Activated CD8-positive, alpha-beta T cell treated with anti-CD3 and anti-CD28 coated beads for 36 hours (primary cell): ENCODE results near the gene FAM200C. TPM values are rescaled to one million over a fixed set of nuclear protein-coding genes. Genes with fewer than 3 reads are reported as not detected.

ENCODE experiments used
- ATAC-seq: fragments of 200-7000 bp; cut with Tn5 transposase; one replicate; pipeline ENCODE4 v1.10.0; 2021; ENCODE audit warnings: mild to moderate bottlenecking, moderate library complexity
- CTCF ChIA-PET: fragments of 350-600 bp; sonication (Branson Sonifier 250); formaldehyde crosslinking; loops from one replicate; lab custom pipeline; 2021; ENCODE audit warnings: antibody characterized with exemption; lab: Charles Lee
- POLR2A ChIA-PET: fragments of 350-600 bp; sonication (Branson Sonifier 250); formaldehyde crosslinking; loops from one replicate; lab custom pipeline; 2021; ENCODE audit warnings: antibody characterized with exemption; lab: Charles Lee
- DNase-seq: peaks from one replicate; pipeline ENCODE4 v3.0.0-alpha.2; 2020
- H3K27ac Mint-ChIP-seq: one replicate; pipeline ENCODE4 v1.8.0; 2021; ENCODE audit warnings: mild to moderate bottlenecking, mixed read lengths
- H3K27me3 Mint-ChIP-seq: one replicate; pipeline ENCODE4 v1.8.0; 2021; ENCODE audit warnings: mixed read lengths
- H3K36me3 Mint-ChIP-seq: one replicate; pipeline ENCODE4 v1.8.0; 2021; ENCODE audit warnings: low read depth, mixed read lengths
- H3K4me1 Mint-ChIP-seq: one replicate; pipeline ENCODE4 v1.8.0; 2021; ENCODE audit warnings: low read depth, mixed read lengths
- H3K4me3 Mint-ChIP-seq: one replicate; pipeline ENCODE4 v1.8.0; 2021; ENCODE audit warnings: mild to moderate bottlenecking, moderate library complexity, mixed read lengths
- H3K9me3 Mint-ChIP-seq: one replicate; pipeline ENCODE4 v1.8.0; 2021; ENCODE audit warnings: mixed read lengths
- intact Hi-C: fragments of 100-400 bp; cut with micrococcal nuclease; formaldehyde crosslinking; loops from one replicate; pipeline ENCODE4 v1.10.0; 2022
- total RNA-seq, 2 experiments: library from RNA; stranded (reverse); gene quantifications; one replicate each; pipeline ENCODE4 v1.2.3, GENCODE V29; 2021
- TF ChIP-seq, protein P1 (sequence below): fragments of 200-600 bp; IDR thresholded peaks from one replicate; pipeline ENCODE4 v1.8.0; 2022; ENCODE audit warnings: antibody characterized with exemption, mild to moderate bottlenecking

Gene FAM200C
- total RNA-seq, 2 experiments from 2014 or later = 0.83 to 0.97 TPM

DNA sequence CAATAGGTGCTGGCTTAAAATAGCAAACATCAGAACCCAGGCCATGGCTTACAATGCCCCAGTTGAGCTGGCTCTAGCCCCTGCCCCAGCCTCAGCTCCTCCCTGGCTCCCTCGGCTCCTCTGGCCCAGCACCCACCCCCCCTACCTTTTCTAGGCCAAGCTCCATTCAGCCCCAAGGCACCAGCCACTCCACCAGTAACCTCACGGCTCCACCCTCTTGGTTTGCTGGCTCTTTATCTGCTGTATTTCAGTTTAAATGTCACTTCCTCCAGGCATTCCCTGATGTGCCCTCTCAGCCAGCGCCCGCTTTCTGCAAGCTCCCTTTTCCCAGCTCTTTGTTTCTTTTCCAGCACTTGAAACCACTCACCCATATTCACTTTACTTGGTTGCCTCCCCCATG is 40.0 kb downstream of the FAM200C start:
- ATAC-seq = no peak
- peaks cover under 1% of the 10 kb centered on the region for H3K27me3 Mint-ChIP-seq
- TF ChIP-seq, protein P1, sequence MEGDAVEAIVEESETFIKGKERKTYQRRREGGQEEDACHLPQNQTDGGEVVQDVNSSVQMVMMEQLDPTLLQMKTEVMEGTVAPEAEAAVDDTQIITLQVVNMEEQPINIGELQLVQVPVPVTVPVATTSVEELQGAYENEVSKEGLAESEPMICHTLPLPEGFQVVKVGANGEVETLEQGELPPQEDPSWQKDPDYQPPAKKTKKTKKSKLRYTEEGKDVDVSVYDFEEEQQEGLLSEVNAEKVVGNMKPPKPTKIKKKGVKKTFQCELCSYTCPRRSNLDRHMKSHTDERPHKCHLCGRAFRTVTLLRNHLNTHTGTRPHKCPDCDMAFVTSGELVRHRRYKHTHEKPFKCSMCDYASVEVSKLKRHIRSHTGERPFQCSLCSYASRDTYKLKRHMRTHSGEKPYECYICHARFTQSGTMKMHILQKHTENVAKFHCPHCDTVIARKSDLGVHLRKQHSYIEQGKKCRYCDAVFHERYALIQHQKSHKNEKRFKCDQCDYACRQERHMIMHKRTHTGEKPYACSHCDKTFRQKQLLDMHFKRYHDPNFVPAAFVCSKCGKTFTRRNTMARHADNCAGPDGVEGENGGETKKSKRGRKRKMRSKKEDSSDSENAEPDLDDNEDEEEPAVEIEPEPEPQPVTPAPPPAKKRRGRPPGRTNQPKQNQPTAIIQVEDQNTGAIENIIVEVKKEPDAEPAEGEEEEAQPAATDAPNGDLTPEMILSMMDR = no peak
- no peak for DNase-seq
- POLR2A ChIA-PET = no interaction called here
- no peak overlapping the region for H3K27ac Mint-ChIP-seq
- no peaks in the 10 kb centered on the region for H3K4me1 Mint-ChIP-seq
- CTCF ChIA-PET = interaction anchor here (1.6 to 2.7 kb wide), 2 partner anchors 14 to 16 kb away, joined by 3 to 12 read pairs; no protein-coding TSS in a partner anchor
- H3K9me3 Mint-ChIP-seq = no peaks in the 10 kb centered on the region
- no peaks in the 10 kb centered on the region for H3K36me3 Mint-ChIP-seq
- intact Hi-C loops = no loop called here
- H3K4me3 Mint-ChIP-seq = no peak overlapping the region

DNA sequence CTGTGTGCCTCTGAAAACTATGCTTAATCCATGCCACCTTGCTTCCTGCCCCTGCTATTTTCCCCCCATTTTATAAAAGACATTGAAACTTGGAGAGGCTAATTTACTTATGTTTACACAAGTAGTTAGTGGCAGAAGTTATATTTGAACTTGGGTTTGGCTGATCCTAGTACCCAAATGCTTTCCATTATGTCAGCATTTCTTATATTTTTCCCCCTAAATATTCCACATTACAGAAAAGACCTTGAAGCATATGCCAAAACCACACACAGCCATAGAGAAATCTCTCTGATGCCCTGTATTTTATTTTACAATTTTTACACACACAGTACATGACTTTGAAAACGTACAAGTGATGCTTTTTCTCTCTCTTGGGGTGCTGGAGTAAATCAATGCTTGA is 40.6 kb downstream of the FAM200C start:
- ATAC-seq = no peak
- Mint-ChIP-seq H3K4me3 (no peak overlapping the region), H3K36me3 (no peaks in the 10 kb centered on the region), H3K27me3 (no peaks in the 10 kb centered on the region), H3K9me3 (no peaks in the 10 kb centered on the region), H3K4me1 (no peaks in the 10 kb centered on the region), H3K27ac (no peak overlapping the region)
- intact Hi-C loops = no loop called here
- ChIA-PET CTCF (interaction anchor here (1.6 to 2.7 kb wide), 2 partner anchors 14 to 17 kb away, joined by 3 to 12 read pairs; no protein-coding TSS in a partner anchor), POLR2A (no interaction called here)
- no peak for DNase-seq
- TF ChIP-seq, protein P1 = no peak

DNA sequence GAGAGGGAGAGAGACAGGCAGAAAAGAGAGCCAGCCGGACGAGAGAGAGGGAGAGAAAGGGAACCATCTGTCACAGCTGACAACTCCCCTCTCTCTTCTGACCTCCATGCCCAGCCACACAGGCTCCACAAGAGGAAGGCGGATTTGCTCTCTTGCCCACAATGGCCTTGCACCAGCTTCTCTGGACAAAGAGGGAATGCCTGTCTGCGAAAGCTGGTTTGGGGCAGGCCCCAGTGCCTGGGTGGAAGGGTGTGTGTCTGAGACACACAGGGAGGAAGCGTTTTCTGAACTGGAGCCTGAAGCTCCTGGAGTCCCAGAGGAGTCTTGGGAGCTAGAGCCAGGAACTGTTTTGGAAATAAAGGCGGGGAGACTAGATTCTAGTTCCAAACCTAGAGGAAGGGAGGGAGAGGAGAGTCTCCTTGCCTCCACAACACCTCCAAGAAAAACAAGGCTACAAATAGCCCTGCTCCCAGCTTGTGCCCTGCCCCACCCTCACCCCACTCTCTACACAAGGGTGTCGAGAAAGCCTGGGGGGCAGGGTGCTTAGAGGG is 41.9 kb downstream of the FAM200C start:
- no peak for DNase-seq
- no peak overlapping the region for H3K4me3 Mint-ChIP-seq
- no peaks in the 10 kb centered on the region for H3K4me1 Mint-ChIP-seq
- no peak overlapping the region for H3K27ac Mint-ChIP-seq
- intact Hi-C loops = no loop called here
- TF ChIP-seq, protein P1 = no peak
- no peaks in the 10 kb centered on the region for H3K9me3 Mint-ChIP-seq
- ATAC-seq = no peak
- no peaks in the 10 kb centered on the region for H3K36me3 Mint-ChIP-seq
- ChIA-PET POLR2A (no interaction called here), CTCF (interaction anchor here (1.3 to 2.7 kb wide), 2 partner anchors 12 to 19 kb away, joined by 3 to 12 read pairs; no protein-coding TSS in a partner anchor)
- no peaks in the 10 kb centered on the region for H3K27me3 Mint-ChIP-seq

DNA sequence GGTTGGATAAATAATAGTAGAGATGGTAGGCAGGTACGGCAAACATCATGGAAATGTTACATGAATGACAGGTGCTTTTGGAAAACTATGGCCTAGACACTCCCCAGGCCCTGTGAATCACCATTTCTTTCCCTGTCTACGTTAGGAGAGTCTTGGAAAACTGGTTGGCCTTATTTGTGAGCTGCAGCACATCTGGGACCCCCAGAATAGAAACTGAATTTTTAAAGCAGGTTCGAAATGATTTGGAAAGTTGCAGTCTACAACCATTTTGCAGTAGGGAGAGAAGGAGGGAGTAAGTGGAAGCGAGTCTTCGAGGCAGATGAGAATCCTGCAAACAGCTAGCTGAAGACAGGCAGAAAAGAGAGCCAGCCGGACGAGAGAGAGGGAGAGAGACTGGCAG is 42.5 kb downstream of the FAM200C start:
- Mint-ChIP-seq H3K36me3 (no peaks in the 10 kb centered on the region), H3K27me3 (no peaks in the 10 kb centered on the region), H3K9me3 (no peaks in the 10 kb centered on the region), H3K4me3 (no peak overlapping the region), H3K27ac (no peak overlapping the region), H3K4me1 (no peaks in the 10 kb centered on the region)
- no peak for ATAC-seq
- DNase-seq = no peak
- TF ChIP-seq, protein P1 = no peak
- POLR2A ChIA-PET = no interaction called here
- intact Hi-C loops = no loop called here
- CTCF ChIA-PET = interaction anchor here (1.3 kb wide), 1 partner anchor 20 kb away, joined by 3 read pairs; no protein-coding TSS in a partner anchor

DNA sequence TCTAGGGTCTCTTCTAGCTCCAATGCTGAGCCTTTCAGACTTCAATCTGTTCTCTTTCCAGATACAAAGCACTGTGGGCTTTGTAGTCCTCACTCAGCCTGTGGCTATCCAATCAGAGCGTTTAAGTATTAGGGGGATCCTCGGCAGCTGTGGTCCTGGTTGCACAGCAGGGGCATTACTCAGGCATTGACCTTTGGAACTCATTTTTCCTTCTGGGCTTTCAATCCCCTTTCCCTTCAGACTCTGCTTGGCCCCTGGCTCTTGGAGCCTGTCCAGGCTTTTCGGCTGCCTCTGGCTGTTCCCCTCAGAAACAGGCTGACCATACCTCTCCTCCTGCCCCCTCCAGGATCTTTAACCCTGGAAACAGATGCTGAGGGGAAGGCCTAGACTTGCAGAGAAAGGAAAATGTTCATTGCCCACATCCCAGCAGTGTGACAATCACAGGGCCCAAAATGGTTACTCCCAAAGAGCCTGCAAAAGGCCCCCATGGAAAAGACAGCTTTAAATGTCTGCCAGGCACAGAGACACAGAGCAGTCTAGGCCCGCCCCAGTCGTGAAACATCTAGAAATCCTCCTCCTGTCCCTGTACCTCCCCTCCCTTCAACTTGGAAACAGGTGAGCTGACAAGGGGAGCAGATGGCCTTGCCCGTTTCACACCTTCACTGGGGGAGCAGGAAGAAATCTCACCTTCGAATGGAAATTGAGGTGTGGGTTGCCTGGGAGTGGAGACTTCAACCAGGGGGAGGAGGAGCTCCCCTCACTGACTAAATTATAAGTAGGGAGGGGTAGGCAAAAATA is 43.1 kb downstream of the FAM200C start:
- CTCF ChIA-PET = interaction anchor here (1.3 kb wide), 1 partner anchor 20 kb away, joined by 3 read pairs; no protein-coding TSS in a partner anchor
- DNase-seq (no peak), ATAC-seq (no peak)
- Mint-ChIP-seq H3K9me3 (no peaks in the 10 kb centered on the region), H3K36me3 (no peaks in the 10 kb centered on the region), H3K27me3 (no peaks in the 10 kb centered on the region), H3K4me1 (no peaks in the 10 kb centered on the region), H3K4me3 (no peak overlapping the region), H3K27ac (no peak overlapping the region)
- intact Hi-C loops = no loop called here
- POLR2A ChIA-PET = no interaction called here
- TF ChIP-seq, protein P1 = no peak
